GM18861 (cell line): ENCODE measurements around the gene STXBP3.

Experiments used
- ATAC-seq: cut with Tn5 transposase; IDR thresholded peaks from one replicate; pipeline ENCODE4 v1.9.1; 2021; ENCODE audit not compliant: unreplicated experiment

STXBP3 gene

DNA sequence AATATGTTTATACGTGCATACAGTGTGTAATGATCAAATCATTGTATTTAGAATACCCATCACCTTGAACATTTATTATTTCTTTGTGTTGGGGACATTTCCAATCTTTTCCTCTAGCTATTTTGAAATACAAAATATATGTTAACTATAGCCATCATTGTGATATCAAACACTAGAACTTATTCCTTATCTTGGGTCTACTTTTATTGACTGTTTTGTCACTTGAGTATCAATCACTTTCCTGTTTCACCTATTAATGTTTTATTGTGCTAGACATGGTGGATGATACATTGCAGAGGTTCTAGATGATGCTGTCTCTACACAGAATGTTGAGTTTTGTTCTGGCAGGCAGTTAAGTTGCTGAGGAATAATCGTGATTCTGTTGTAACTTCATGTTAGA is 45.9 kb downstream of the STXBP3 start:
- no peak for ATAC-seq

DNA sequence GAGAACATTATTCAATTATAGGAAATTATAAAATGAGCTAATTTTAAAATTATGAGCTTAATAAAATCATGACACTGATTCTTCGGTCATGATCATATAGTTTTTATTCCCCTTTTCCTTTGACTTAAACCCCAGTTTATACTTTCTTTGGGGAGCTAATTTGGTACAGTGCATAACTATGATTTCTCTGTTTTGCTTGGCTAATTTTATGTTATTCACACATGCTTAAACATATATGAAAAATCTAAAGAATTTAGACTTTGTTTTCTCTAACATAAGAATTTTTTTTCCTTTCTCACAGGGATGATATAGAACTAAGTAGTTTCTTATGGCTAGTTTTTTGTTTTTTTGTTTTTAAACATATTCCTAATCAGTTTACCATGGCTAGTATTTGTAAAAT is 52.5 kb downstream of the STXBP3 start:
- ATAC-seq: no peak

DNA sequence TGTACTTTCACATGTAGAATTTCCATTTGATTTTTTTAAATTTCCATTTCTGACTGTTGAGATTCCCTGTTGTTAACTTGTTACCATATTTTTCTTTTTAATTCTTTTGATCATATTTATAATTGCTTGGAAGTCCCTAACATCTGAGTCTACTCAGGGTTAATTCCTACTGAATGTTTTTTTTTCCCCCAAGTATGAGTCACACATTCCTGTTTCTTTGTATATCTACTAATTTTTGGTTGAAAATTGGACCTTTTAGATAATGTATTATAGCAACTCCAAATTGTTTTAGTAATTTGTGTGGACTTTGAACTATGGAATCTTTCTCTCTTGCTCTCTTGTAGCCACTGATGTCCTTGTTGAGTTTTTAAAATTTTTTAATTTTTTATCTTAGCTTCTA is 54.6 kb downstream of the STXBP3 start:
- ATAC-seq: no peak

DNA sequence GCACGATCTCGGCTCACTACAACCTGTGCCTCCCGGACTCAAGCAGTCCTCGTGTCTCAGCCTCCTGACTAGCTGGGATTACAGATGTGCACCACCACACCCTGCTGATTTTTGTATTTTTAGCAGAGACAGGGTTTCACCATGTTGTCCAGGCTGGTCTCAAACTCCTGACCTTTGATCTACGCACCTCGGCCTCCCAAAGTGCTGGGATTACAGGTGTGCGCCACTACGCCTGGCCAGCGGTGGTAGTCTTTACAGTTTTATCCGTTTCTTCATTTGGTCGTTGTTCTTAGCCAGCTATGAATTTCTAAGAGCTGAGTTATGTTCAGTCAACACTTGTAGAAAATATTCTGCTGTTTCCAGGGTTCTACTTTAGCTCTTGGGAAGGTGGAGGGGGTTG is 57.1 kb downstream of the STXBP3 start:
- ATAC-seq: no peak

DNA sequence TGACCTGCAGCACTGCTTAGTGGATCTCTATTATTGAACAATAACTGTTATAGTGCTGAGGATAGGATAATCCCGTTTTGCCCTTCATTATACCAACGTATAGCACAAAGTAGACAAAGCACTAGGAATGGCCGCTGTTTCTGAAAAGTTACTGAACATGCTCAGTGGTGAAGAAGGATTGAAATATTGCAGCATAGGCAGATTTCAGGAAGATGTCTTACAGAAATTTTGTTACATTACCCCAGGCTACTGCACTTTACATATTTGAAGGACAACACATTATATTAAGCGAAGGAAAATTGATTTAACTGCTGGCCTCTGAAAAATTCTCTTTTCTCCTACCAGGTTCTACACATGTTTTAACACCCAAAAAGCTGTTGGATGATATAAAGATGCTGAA is 62.0 kb downstream of the STXBP3 start:
- ATAC-seq: no peak

DNA sequence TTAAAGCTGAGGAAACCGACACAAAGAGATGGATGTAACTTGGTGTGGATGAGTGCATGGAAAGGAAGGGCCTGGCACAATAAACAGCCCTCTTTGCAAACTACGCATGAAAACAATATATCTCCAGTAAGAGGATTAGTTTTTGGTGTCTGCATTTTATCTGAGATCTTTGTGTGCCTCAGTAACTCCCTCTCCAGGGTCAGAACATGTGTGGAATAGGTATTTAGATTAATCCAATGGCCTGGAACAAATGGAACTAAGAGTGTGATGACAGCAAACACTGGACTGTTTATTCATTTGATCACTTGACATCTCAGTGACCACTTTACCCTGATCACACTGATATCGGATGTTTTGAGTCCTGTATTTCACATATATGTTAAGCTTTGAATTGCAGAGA is 65.1 kb downstream of the STXBP3 start:
- no peak for ATAC-seq

DNA sequence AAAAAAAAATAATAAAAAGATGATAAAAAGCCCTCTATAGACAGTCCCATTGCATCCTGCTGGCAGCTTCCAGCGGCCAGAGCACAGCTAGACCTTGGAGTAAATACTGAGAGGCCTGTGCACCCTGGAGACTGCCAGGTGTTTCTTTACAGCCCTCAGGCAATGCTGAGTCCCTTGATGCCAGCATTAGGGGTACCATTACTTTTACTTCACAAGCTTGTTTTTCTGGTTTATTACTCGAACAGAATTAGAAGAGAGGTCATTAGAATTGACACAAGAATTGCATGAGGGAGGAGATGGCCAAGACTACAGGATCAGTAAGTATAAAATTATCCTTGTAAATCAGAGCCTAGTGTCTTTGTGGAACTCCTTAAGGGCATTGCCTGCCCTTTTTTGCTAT is 66.9 kb downstream of the STXBP3 start:
- ATAC-seq: no peak

DNA sequence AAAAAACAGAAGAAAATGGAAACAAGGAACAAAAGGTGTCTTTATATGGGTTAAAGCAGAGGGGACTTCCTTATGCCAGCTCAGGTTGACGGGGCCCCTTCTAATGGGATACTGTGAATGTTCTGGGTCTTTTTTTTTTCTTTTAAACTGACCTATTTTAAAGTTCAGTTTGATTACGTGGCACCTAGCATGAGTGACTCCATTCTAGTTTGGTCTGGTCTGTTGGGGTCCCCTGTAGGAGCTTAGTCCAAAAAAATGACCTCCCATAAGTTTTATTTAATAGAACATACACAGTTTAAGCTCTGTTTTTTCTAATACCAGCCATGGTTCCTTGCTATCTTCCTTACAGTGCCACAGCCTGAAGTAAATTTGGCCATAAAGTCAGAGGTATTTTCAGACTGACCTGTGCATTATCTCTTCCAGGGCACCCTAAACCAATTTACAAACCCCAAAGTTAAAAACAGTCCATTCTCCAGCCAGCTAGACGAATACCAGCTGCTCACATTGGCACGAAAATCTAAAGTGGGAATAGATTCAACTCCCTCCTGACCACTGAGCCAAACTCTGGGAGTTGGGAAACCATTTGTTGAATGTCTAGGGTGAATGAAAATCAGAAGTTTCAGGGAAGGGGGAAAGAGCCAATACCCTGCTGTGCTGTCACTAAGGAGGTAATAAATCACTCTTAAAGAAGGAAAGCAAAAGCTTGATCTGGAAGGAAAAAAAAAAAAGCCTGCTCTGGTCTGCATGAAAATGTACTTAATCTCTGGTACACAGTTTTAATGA is 68.1 kb downstream of the STXBP3 start:
- no peak for ATAC-seq

DNA sequence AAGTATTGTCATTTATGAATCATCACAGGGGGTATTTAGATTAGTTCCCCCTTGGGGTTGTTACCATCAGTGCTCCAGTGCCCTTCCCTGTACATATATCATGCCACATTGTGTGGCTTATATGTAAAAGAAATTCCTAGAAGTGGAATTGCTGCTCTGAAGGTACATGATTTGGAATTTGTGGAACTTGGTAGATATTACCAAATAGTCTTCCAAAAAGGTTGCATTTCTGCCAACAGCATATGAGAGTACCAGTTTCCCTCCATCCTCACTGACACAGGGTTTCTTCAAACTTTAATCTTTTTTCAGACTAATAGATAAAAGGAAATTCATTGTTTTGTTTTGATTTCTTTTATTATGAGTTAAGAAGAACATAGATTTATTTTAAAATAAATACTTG is 69.1 kb downstream of the STXBP3 start:
- ATAC-seq: no peak

DNA sequence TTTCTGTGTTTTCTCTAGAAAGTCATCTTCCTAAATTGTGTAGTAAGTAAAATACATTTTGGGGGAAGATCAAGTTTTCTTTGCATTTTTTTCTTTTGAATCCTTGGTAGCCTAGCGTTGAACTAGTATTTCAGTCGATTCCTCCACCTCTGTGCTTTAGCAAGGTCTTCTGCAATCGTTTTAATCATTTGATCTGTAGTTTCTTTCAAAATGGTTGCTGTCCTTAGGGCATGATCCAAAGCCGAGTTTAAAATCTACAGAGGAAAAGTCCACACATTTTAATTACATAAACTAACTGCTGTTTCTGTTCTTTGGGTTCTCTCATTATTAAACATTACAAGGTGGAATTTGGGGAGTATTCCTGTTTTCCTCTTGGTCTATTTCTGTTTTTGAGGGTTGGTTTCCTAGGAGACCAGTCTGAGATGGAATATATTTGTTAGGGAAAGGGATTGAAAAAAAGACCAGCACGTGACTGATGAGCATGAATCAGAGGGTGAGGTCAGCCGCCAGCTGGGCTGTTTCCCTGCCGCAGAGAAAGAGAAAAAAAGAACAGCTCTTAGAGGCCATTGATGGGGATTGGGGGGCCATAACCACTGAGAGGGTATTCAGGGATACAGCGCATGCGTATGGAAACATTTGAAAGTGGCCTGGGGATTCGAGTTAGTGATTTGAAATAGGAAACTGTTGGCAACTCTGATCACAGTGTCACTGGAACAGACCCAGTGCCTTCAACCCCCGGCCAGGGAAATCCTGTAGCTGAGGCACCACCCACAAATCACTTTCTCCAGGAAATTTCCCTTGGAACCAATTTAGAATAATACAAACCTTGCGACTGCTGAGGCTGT is 69.8 kb downstream of the STXBP3 start:
- ATAC-seq: no peak

DNA sequence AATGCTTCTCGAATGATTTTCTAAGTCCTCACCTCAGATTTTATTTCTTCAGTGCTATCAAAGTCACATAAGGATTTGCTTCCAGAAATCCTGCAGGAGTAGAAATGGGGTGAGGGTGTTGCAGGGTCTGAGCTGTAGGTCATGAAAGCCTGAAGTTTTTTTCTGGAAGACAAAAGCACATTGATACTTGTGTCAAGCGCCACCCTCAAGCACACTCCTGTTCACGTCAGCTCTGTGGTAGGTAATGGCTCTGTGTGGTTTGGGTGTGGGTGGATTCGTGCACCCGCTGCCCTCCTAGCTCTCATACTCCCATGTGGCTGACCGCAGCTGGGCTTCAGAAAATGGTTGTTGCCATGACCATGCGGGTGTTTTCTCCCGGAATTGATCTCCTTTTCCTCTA is 70.5 kb downstream of the STXBP3 start:
- ATAC-seq: no peak

DNA sequence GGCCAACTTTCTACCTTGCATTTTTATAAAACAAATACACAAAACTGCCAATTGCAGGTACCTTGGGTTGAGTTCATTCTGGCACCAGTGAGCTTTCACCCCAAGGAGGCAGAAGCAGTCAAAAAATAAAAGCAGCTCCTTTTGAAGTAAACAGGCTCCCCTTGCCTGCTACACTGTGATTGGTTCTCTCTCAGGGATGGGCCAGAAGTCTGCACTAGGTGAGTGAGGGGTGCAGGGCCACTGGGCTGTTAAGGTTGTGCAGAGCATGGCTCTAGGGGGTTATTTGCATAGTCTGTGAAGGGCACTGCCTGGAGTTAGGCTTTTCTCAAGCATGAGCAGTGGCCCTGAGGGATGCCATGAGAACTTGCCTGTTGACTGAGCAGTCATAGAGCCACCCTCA is 71.3 kb downstream of the STXBP3 start:
- no peak for ATAC-seq

DNA sequence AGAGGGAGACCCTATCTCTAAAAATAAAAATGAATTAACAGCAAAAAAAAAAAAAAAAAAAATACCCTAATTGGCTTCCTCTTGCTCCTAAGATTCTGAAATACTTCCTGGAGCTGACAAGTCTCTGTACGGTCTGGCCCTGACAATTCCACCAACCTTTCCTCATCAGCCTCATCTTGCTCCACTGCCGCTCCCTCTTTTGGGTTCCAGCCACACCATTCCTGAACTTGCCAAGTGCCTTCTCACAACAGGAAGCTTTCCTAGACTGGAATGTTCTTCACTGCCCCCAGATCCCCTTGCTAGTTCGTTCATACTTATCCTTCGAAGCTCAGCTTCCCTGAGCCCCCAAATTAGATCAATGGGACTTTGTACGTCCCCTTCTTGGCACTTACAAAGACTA is 73.4 kb downstream of the STXBP3 start:
- ATAC-seq: no peak

DNA sequence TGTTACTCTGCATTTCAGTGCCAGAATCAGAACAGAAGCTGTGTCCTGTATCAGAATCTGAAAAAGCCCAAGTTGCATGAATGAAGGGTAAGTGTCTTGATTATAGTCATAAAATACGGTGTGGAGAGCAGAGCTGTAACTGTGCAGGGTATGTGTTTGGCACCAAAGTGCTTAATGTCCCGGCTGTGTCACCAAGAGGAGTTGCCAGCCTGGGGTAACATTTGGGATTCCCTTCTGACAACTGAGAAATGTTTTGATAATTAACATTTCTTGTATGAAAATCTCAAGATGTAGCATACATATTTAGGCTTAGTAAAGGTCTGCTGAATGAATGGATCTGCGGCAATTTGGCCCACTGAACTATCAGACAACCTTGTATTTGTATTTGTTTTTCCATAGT is 77.2 kb downstream of the STXBP3 start:
- ATAC-seq: no peak

DNA sequence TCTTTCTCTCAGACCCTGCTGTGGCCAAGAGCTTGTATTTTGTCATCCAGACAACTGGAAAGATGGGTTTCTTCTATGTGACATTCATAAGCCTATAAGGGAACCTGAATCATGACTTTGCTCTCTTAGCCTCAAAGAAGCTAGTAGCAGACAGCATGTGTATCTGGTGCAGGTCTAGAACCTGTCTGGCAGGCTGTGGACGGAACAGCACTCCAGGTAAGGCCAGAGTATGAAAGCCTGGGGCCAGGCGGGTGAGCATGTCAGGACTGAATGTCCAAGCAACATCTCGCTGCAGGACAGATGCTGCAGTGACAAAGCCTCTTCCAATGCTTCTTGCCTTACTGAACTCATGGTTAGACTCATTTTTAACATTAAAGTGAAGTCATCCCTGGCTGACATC is 77.6 kb downstream of the STXBP3 start:
- no peak for ATAC-seq

DNA sequence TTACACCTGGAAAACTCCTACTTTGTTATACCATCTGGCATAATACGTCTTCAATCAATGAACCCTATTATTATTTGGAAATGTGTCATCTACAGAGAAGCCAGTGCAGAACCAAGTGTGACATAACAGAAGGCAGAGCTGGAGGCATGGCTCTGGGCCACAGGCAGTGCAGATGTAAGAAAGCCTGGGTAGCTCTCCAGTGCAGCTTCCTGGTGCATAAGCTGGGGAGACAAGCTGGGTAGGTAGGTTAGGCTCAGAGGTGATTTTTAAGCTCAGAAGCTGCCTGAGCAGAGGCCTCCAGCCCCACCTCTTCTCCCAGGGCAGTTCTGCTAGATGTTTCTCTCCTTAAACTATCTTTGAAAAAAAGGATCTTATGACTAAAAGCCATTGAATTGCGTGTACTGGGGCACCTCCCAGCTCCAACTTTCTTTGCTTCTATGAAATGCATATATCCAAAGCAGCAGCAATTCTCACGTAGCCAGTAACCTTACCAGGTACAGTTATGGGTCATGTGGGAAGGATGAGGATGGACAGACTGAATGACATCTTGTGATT is 79.7 kb downstream of the STXBP3 start:
- ATAC-seq: no peak

DNA sequence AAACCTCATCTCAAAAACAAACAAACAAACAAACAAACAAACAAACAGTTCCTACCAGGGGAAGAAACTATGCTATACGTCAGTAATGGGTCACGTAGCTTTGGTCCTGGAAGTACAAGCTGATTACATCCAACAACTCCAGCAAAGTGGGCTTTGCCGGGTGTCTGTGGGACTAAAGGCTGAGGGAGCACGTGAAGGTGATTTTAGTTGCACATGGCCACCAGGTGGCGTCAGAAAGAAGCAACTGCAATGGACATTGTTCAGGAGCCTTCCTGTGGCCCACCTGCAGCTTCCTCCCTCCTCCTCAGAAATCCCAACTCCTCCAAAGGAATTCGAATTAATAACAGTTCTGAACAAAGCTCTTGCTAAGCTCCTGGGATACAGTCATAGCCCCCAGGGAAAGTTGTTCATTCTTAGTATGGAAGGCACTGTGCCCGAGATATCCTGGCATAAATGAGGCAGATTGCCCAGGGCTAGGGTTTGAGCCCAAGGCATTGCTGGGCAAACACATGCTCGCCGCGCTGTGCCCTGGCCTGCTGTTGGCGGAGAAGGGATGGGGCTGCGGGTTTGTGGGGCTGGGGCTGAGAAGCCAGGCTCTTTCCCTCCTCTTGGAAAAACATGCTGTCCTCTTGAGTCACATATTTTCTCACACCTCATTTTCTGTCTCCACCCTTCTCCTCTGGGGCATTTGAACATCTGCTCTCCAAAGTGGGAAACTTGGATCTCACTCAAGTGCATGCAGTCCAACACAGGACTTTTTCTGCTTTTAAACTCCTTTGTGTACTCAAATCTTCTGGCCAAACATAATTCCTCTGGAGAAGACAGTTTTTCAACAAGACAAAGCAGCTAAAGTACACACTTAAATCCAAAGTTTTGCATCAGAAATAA is 81.8 kb downstream of the STXBP3 start:
- no peak for ATAC-seq

DNA sequence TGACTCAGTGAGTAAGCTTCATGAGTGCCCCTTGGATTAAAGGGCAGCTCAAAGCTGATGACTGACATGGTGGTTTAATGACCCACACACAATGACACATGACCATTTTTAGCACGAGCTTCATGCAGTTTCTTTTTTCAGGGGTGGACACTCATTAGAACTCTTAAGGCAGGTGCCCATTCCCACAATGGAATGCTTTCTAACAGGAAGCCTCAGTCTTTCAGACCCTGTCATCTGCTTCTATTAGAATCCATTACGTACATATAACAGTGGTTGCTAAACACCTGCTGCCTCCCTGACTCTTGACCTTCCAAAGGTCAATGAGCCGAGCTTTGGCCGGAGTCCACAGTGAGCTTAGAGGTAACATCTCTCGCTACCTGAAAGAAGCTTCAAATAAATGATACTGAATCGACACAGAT is 83.0 kb downstream of the STXBP3 start:
- ATAC-seq: no peak

DNA sequence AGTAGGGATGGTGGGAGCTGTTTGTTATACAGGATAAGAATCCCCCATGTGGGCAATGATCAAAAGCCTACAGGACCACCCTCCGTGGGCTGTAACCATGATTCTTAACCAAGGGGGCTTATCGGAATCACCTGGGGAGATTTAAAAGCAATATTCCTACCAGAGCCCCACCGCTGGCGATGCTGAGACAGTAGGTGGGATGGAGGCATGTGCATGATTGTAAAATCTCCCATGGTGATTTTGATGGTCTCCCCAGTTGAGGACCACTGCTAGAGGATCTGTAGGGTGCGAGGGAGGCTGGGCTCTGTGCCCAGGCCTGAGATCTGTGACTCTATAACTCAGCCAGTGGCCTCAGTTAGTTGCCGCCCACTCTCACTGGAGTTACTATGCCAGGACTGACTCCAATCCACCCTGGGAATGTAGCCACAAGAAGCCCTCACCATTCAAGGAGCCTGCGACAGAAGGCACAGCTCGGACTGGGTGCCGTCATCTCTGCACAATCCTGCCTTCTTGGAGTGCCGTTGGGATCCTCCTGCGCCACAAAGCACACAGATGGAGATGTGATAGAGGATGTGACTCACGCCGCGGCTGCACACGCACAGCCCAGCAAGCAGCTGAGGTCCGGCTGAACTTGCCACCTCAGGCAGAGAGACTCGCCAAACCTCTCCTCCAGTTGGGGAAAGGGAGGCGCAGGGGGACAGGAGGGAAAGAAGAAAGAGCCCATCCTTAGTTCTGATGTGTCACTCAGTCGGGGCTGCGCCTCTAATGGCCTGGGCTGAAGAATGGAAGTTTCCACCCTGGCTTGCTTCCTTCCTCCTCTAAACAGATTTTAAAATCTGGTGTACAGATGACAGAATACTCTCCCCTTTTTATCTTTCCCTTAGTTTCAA is 83.9 kb downstream of the STXBP3 start:
- ATAC-seq: no peak

DNA sequence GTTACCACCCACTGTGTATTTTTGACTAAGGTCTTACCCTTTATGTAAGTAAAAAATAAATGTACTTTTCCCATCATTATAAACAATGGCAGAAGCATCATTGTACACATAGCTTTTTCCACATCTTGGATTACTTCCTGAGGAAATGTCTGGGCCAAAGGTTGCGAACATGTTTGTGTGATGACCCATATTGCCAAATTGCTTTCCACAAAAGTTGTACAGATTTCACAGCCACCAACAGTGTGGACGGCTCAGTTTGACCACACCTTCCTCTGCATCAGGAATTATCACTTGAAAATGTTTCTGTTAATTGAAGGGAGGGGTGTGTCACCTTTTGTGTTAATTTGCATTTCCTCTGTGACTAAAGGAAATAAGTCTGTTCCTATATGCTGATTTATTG is 84.8 kb downstream of the STXBP3 start:
- no peak for ATAC-seq
